ENCODE data around the gene JUN.

Gene JUN

DNA sequence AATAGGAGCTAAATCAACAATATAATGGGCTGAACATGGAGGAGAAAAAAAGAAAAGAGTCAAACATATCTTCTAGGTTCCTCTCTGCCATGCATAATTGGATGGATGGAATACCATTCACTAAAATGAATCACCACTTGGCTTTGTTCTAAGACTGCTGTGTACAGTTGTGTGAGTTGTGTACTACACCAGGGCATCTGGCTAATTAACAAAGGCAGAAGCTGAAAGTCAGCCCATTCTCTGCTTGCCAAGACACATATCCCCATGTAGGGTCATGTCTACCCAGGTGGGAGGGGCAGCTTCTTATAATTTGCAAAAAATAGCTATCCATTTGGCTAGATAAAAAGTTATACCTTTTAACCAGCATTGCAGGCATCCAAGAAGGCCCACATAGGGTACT lies 21.0 kb downstream of the JUN start:
- DNase-seq (ENCODE audit: low spot score): no peak

DNA sequence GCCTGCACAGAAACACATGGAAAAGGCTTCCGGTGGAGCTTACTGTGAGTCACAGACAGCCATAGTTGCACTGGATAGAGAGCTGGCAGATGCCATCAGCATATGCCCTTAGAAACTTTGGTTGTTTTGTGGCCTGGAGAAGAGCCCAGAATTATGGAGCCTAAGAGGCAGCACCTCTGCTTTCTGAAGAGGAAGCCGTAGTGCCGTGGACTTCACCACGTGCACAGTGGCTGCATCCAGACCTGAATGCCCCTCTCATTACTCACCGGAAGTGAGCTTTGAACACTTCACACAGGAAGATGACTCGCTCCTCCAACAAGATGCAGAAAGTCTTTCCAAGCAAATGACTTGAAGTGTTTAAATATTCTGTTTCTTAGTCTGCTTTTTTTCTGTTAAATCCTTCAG lies 28.4 kb downstream of the JUN start:
- no peak for DNase-seq (ENCODE audit: low spot score)

DNA sequence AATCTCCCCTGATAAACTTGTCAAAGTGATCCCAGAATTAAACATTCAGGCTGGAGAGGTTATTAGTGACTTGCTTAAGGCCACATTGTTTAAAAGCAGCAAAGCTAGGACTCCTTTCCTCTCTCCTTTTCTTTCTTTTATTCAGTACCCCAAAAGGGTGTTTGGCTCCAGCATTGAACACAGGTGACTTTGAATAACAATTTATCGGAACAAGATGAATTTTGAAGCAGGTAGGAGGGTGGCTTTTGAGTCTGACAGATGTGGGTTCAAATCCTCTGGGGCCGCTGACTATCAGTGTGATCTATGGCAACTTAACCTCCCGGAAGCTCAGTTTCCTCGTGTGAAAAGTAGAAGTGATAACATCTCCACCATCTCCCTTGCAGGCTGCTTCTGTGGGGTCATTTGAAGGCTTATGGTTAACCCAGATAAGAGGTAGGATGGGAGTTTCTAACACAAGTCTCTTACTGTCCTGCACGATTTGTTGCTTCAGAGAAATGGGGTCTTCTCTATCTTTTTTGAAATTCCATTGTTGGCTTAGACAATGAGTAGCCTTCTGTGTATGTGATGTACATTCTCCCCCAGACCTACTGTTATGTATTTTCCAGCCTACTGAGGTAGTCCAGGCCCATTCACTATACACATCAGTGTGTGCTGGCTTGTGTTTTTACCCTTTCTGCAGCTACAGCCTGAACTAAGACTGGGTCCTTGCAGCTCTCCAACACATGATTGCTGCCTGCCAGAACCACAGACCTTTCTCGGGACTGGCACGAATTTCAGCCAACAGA lies 29.0 kb downstream of the JUN start:
- DNase-seq (ENCODE audit: low spot score): no peak

DNA sequence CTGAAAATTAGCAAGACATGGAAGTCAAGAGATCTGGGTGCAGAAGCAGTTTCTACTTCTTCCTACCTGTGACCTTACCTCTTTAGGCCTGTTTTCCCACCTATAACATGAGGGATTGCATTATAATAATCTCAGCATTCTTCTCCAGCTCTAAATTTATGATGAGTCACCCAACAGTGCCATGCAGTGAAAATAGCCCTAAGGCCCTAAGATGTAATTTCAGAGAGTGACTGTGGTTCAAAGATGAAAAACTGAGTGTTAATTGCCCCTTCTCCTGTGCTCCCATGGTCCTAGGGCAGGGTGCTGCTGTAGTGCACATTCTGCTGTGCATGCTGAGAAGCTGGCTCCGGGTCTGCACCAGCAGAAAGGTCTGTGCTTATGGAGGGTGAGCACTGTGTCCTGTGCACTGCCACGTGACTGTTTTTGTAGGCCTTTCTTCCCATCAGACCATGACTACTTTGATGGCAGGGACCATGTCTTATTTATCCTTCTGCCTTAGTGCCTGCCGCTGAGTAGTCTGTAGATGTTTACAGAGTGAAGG lies 29.7 kb downstream of the JUN start:
- no peak for DNase-seq (ENCODE audit: low spot score)

DNA sequence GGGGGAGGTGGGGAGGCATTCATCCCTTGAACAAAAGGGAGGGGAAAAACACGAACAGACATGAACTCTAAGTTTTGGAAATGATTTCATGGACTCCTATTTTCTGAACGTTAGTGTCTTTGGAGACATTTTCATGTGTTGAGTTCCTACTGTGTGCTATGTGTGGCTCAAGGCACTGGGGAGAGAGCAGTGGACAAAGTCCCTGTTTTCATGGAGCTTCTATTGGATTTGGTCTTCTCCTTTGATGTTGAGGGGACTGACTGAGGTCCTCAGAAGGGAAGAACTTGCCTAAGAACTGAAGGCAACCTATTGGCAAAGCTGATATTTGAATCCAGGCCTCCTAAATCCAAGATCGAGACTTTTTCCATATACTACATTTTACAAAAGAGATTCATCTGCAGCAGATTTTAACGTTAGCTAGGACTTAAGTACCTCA lies 30.4 kb downstream of the JUN start:
- no peak for DNase-seq (ENCODE audit: low spot score)

DNA sequence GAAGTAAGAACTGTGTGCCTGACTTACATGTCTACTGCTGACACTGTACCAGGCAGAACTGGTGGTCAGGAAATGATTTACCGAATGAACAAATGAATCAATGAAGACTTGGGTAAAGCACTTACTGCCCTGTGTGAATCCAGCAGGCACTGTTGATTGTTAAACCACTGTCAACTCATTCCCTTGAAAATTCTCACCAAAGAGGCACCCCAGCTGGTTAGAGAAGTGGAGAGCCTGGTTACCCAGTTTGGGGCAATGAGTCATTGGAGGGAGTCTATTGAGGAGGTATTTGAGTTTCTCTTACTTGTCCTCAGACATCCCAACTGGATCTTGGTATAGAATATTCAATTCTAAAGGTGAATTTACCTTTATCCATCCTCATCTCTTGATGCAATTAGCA lies 34.2 kb downstream of the JUN start:
- DNase-seq (ENCODE audit: low spot score): no peak

DNA sequence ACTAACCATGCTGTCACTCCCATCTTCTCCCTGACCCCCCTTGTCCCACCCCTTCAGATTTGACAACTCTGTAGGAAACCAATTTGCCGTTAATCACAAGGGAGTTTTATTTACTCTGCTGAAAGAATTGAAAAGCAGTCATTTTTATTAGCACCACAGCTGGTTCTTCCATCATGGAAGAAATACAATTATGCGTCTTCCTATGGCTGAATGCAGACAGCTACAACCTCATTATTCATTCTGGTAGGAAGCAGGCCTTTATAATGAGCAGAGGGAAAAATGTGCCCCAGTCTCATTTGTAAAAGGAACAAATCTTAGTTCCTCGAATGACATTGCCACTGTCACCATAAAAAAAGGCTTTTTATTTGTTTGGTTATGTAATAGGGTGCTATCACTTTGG lies 35.2 kb downstream of the JUN start:
- DNase-seq (ENCODE audit: low spot score): no peak

DNA sequence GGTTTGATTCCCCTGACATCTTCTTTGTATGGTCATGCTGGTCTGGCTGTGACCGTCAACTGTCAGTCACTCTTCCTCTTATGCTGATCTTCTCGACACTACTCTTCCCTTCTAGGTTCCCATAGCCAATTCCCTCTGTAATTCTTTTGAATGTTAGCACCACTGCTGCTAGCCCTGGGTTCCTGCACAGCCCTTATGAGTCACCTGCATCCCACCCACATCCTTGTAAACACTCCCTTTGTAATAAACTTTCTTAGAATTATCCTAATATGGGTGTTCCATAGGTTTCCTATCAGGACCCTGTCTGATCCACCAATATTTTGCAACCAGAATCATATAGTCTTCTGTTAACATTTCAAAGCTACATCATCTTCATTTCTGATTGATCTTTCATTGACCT lies 37.1 kb downstream of the JUN start:
- no peak for DNase-seq (ENCODE audit: low spot score)

DNA sequence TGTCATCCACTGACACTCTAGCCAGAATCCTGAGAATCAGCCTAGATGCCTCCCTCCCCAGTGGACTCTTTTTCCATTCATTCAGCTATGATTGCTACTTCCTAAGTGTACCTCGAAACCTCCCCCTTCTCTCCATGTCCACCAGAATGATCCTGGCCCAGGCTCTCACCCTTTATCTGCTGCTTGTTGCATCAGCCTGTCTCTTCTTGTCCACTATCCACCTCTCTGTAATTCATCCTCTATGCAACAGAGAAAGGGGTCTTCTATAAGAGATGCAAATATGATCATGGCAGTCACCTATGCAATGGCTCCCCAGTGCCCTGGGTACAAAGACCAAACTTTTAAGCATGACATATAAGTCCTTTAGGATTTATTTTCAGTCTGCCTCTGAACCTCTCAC lies 37.7 kb downstream of the JUN start:
- no peak for DNase-seq (ENCODE audit: low spot score)

DNA sequence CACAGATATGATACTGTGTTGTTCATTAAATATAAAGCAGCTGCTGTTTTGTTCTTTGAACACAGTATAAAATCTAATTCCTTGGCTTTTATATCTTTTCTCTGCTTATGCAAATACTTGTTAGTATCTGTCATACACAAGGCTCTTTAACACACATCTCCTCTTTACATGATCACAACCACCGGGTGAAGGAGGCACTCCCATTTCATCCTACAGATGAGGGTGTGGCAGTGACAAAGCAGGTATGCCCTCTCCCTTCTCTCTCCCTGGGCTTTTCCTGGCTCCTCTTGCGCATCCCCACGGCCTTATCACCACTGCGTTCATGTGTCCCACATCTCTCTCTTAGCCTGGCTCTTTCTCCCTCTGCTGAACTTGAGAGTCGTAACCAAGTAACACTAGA lies 38.2 kb downstream of the JUN start:
- no peak for DNase-seq (ENCODE audit: low spot score)

DNA sequence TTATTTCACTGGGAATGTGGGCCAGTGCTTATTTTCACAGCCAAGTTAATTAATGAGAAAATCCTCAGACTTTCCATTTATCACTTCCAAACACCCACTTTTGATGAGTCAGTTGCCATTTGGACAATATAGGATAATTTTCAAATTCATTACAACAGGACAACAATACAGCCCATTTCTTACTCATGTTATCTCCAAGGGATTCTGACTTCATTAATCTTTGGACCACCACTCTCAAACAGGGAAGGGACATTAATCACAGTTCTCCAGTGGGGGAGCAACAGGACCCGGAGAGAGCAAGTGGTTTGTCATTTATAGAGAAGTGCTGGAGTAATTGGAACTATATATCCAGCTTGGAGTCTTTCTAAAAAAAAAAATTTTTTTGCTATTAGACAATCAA lies 38.7 kb downstream of the JUN start:
- no peak for DNase-seq (ENCODE audit: low spot score)

DNA sequence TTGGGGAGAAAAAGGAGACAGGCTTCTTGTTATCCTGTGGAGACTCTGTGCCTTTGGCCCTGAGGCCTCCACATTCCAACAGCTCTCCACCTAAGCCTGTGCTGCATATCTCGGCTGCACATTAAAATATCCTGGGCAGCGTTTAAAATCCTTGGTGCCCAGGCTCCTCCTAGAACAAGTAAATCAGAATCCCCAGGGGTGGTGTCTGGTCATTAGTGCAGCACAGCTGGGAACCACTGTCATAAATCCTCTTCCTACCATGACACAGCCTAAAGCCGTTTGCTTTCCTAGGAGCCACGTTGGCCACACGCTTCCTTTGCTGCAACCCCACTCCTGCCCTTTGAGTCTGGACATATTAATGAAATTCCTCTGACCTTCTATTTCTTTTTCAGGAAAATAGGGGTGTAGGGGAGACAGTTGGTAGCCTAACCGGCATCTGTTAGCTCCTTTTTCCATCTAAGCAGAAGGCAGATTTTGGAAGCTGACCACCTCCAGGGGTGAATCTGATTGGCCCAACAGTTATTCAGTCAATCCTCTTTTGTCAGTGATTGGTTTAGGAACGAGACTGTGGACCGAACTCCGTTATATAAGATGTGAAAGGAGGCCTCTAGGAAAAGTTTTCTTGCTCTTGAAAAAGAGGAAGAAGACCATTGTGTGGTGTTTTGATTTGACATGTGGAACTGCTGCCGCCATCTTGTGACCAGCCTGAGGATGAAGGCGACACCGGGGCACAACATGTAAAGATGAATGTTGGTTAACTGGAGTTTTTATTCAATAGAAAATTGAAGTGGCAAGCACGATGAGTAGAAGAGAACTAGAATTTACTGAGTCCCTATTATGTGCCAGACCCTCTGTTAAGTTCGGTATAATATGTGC lies 41.9 kb downstream of the JUN start:
- DNase-seq (ENCODE audit: low spot score): no peak

DNA sequence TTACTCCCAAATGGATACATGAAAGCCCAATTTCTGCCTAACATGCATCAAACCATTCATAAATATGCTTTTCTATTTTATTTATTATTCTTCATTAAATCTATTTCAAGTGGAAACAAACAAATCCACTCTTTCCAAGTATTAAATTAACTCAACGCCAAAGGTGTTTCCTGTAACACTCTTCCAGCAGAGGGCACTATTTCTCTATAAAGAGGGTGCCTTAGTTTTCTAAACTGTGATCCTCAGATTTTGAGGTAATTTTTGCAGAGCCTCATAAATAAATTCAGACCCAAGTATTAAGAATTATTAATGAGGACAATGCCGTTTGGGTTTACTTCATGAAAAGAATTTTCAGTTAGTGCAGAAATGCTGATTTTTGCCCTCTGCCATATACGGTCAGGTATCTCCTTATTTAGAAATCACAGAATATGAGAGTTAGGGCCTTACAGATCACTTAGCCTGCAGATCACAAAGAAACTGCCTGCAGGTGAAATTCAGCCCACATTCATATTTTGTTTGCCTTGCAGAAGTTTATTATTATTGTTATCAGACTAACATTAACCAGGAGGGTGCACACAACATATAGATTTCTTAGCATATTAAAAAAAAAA lies 43.9 kb downstream of the JUN start:
- peak; percentile 59 for DNase-seq (ENCODE audit: low spot score)

DNA sequence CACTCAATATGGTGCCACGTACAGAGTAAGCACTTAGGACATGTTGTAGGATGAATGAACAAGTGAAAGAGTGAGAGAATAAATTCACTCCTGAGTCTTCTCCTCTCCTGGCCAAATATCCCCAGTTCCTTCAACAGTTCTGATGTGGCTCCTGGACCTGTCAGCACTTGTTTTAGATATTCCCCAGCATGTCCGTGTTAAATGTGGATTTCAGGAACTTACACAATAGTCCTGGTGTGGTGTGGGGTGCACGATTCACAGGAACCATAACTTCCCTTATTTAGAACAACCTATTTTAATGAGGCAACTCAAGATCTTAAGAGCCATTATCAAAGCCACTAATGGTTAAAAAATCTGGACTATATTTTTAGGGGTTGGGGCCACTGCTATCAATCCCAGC lies 45.0 kb downstream of the JUN start:
- DNase-seq (ENCODE audit: low spot score): no peak

DNA sequence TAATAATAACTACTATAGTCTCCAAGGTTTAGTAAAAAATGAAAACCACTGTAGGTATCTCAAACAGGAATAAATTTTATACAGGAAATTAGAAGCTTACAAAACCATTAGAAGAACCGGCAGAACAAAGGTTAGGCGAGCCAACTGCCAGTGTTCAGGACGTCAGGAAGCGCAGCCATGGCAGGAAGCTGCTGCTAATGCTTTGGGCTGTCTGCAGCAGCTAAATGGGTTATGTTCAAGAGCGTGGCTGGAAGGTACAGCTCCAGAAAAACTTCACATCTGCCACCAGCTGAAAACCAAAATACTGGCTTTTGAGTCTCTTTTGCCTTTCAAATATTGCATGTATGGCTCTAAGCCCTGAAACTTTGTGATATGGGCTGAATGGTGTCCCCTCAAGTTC lies 48.3 kb downstream of the JUN start:
- DNase-seq (ENCODE audit: low spot score): no peak

DNA sequence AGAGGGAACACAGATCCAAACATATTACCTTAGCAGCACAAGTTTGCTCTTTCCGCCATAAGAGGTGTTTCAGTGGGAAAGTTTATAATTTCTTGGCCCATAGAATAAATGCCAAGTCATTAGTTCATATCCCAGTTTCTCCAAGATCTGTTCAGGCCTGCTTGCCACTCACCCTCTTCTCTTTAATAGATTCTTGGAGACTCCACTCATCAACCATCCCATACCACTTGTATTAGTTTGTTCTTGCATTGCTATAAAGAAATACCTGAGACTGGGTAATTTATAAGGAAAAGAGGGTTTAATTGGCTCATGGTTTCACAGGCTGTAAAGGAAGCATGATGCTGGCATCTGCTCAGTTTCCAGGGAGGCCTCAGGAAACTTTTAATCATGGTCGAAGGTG lies 49.2 kb downstream of the JUN start:
- no peak for DNase-seq (ENCODE audit: low spot score)

DNA sequence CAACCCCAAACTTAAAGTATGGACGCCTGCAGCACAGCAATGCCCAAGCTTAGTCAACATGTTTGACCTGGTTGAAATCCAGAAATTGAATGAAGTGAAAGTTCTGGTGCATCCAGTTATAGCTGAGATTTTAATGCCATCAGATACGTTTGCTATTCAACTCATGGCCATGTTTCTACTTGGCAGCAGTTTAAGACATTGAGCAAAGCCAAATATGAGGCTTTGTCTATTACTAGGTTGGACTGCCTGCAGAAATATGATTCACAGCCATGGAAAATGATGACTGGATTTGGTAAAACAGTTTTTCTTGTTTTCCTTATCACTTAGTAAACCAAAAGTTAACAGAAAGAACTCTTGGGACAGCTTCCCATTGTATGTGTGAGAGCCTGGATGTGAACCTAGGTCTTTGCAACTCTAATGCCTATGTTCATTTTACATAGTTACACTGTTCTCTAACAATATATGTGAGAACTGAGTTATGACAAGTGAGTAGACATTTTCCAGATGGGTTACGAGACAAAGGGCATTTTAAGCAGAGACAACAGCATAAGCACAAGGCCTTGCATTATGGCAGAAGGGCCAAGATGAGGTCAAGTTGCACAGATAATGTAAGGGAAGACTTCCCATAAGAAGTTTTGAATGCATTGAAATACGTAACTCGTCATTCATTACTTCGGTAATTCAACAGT lies 51.6 kb downstream of the JUN start:
- DNase-seq (ENCODE audit: low spot score): no peak

Measured in hematopoietic multipotent progenitor cell treated with erythropoietin and hydrocortisone succinate and interleukin-3 and kit ligand, for 17 days (in vitro differentiated cells).